ENCODE measurements around the gene ADAMTS17.
"Not testable (repeated sequence)": the region's sequence is repeated elsewhere in the genome, so short reads cannot be mapped to it uniquely, and the experiment has no call there.

Gene ADAMTS17

GRCh38 chr15:100101426-100102089 lies 240.2 kb downstream of the ADAMTS17 start:
- DNase-seq = no peak

GRCh38 chr15:100100926-100101325 lies 240.8 kb downstream of the ADAMTS17 start:
- DNase-seq = no peak

DNA sequence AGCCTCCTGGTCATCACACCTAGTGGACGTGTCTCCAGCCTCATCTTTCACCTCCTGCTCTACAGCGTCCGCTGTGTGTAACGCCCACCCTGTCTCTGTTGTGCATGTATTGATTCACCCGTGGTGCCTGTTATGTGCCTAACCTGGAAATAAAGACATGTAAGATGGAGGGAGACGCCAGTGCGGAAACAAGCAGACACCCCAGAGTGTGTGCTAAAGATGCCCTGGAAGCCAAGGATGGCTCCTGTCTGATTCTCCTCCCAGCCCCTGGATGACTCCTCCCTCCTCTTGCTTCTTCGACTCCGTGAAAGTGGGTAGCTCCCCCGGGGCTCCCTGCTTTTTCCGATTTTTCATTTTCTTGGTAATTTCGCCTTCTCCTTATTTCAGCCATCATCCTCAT lies 241.8 kb downstream of the ADAMTS17 start:
- no peak for DNase-seq

GRCh38 chr15:100098705-100099104 lies 243.1 kb downstream of the ADAMTS17 start:
- no peak for DNase-seq

- no peak for DNase-seq
Measured at GRCh38 chr15:100097342-100098127, 244.2 kb downstream of the ADAMTS17 start.

- no peak for DNase-seq
Measured at GRCh38 chr15:100096700-100097099, 245.1 kb downstream of the ADAMTS17 start.

DNA sequence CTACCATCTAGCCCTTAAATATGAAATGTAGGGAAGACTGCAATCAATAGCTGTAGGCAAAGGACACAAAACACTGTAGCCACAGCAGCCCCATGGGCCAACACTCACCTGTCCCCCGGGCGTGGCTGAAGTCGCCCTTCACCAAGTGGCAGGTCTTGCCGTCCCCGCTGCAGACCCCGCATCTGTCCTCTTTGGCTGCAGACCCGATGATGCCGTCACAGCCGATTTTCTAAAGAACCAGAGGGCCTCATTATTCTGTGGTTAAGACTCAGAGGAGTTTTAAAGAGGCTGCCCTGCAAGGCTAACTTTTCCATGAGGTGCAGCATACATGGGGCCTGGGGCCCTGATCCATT lies 245.6 kb downstream of the ADAMTS17 start:
- DNase-seq = no peak

- DNase-seq = no peak
Measured at GRCh38 chr15:100095541-100096247, 246.1 kb downstream of the ADAMTS17 start.

GRCh38 chr15:100094127-100094510 lies 247.7 kb downstream of the ADAMTS17 start:
- no peak for DNase-seq

GRCh38 chr15:100093211-100094126 lies 248.3 kb downstream of the ADAMTS17 start:
- no peak for DNase-seq

DNA sequence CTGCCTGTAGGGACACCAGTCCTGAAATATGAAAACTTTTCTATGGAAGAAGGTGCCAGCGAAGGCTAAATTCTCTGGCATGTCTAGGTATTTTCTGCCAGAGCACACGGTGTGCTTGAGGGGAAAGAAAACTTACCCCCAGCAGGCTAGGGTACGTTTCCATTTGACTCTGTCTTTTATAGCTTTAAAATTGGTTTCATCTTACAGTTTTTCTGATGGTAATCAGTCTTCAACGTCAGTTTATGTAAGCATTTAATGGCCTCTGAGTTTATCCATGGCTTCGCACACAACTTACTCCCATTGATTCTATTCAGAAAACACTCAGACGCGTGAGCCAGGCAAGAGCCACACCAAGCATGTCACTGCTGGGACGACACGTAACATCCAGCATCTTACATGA lies 249.7 kb downstream of the ADAMTS17 start:
- no peak for DNase-seq

DNA sequence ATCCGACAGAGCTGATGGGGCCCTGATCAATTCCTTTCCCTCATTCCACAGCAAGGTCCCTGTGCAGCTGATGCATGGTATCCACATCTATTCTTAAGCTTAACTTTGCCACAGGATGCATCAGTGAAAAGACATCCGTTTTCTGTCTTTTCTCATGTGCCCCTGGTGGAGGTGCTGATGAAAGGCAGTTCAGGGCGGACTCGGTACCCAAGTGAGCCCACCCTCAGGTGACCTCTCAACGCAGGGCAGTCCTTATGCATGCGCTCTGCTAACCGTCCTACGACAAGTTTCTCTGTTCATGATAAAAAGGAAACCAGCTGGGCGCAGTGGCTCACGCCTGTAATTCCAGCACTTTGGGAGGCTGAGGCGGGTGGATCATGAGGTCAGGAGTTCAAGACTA lies 251.4 kb downstream of the ADAMTS17 start:
- no peak for DNase-seq

DNA sequence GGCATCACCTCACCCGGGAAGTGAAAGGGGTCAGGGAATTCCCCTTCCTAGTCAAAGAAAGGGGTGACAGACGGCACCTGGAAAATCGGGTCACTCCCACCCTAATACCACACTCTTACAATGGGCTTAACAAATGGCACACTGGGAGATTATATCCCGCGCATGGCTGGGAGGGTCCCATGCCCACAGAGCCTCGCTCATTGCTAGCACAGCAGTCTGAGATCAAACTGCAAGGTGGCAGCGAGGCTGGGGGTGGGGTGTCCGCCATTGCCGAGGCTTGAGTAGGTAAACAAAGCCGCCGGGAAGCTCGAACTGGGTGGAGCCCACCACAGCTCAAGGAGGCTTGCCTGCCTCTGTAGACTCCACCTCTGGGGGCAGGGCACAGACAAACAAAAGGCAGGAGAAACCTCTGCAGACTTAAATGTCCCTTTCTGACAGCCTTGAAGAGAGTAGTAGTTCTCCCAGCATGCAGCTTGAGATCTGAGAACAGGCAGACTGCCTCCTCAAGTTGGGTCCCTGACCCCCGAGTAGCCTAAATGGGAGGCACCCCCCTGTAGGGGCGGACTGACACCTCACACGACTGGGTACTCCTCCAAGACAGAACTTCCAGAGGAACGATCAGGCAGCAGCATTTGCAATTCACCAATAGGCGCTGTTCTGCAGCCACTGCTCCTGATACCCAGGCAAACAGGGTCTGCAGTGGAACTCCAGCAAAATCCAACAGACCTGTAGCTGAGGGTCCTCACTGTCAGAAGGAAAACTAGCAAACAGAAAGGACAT lies 257.5 kb downstream of the ADAMTS17 start:
- DNase-seq = not testable (repeated sequence)

DNA sequence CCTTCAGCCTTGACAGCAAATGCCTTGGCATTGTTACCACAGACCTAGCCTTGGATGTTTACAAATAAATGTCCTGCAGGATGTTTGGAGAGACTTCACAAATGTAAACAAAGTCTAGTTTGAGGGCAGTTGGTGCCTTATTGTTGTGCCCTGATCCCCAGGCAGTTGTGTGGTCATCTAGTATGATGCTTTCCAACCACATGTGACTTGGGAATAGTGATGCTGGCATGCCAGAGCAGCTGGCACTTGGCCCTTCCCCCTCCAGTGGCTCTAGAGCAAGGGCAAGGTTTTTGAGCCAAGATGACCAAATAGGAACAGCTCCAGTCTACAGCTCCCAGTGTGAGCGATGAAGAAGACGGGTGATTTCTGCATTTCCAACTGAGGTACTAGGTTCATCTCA lies 258.2 kb downstream of the ADAMTS17 start:
- DNase-seq = no peak

DNA sequence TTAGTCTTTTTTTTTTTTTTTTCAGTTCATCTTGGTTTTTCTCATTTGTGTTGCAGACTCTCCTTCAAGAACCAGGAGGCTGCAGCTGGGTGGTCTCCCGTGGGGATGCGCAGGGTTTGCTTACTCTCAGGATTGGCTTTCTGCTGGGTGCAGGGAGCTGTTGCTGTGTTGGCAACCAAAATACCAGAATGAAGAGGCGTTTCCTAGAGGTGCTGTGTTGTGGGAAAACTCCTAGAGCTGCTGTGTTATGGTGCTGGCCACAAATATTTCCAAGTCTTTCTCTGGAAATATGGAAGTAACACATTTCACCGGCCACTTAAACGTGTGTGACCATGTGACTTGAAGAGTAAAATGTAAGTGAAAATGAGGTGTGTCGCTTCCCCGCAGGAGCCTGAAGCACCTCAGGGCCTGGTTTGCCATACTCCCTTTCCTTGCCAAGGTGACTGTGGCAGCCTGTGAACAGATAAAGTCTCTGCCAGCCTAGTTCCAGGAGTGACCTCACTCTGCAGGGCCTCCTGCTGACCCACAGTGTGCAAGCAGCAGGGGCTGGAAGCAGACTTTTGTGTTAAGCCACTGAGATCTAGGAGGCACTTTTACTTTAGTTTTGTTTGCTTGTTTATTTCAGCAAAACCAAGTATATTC lies 258.9 kb downstream of the ADAMTS17 start:
- no peak for DNase-seq

DNA sequence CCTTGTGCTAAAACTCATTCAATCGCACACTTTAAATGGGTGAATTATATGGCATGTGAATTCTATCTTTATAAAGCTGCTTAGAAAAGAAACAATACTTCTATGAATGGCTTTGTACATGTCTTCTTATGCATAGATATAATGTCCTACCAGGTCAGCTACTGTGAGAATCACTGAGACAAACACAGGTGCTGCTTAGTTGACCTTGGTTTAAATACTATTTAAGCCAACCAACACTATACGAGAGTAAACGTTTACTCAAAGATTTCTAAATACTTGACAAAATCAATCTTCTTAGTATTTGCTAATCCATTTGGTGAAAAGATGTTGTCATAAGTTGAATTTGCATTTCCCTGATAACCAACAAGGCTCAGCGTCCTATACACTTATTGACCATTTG lies 260.3 kb downstream of the ADAMTS17 start:
- DNase-seq = no peak

DNA sequence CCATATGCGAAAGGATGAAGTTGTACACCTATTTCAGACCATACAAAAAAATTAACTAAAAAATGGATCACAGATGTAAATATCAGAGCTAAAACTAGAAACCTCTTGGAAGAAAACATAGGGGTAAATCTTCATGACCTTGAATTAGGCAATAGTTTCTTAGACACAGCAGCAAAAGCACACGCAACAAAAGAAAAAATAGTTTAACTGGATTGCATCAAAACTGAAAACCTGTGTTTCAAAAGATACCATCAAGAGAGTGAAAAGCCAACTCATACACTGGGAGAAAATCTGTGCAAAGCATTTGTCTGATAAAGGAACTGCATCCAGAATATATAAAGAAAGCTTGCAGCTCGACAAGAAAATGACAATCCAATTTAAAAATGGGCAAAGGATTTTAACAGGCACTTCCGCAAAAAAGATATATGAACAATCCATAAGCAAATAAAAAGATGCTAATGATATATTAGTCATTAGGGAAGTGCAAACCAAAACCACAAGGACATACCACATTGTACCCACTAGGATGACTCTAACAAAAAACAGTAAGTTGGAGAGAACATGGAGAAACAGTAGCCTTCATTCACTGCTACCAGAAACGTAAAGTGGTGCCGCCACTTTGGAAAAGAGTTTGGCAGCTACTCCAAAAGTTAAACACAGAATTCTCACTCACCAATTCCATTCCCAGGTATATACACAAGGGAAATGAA lies 263.1 kb downstream of the ADAMTS17 start:
- no peak for DNase-seq

- DNase-seq = no peak
Measured at GRCh38 chr15:100075229-100075628, 266.5 kb downstream of the ADAMTS17 start.

DNA sequence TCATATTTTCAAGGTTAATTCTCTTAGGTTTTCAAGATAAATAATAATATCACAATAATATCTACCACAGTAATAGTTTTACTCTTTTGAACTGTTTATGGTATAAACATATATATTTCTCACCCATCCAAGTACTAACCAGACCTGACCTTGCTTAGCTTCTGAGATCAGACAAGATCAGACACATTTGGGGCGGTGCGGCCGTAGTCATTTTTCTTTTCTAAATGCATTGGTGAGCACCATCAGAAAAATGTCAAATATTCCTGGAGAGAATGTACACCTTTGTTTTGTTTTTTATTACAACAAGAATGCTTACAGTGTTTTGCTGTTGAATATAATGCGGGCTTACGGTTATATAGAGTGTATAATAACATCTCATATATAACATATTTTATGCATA lies 267.8 kb downstream of the ADAMTS17 start:
- no peak for DNase-seq

DNA sequence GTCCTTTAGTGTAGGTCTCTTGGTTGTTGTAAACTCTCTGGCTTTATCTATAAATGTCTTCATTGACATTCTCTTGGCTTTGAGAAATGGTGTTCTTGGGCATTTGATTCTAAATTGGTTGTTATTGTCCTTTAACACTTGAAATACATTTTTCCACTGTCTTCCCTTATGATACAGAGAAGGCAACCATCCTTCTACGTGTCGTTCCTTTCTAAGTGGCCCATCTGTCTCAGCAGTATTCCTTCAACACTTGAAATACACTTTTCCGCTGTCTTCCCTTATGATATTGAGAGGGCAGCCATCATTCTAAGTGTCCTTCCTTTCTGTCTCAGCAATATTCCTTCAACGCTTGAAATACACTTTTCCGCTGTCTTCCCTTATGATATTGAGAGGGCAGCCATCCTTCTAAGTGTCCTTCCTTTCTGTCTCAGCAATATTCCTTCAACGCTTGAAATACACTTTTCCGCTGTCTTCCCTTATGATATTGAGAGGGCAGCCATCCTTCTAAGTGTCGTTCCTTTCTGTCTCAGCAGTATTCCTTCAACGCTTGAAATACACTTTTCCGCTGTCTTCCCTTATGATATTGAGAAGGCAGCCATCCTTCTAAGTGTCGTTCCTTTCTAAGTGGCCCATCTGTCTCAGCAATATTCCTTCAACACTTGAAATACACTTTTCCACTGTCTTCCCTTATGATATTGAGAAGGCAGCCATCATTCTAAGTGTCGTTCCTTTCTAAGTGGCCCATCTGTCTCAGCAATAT lies 275.1 kb downstream of the ADAMTS17 start:
- not testable (repeated sequence) for DNase-seq
